Type B pancreatic cell (in vitro differentiated cells): ENCODE measurements around the gene CDK5R2. TPM values are rescaled to one million over a fixed set of nuclear protein-coding genes. Genes with fewer than 3 reads are reported as not detected.
A peak's percentile ranks its signal among the peaks of the same experiment; 100 is the strongest.

Source experiments
- DNase-seq: peaks from one replicate; pipeline ENCODE4 v3.0.0; 2021; ENCODE audit warnings: mixed read lengths; ENCODE audit not compliant: unreplicated experiment; ENCODE audit errors: extremely low spot score
- H3K27ac Mint-ChIP-seq: 2 replicates; pipeline ENCODE4 v1.8.0; 2021; ENCODE audit warnings: mild to moderate bottlenecking, mixed read lengths
- H3K27me3 Mint-ChIP-seq: 2 replicates; pipeline ENCODE4 v1.8.0; 2021; ENCODE audit warnings: mixed read lengths
- H3K36me3 Mint-ChIP-seq: 2 replicates; pipeline ENCODE4 v1.8.0; 2021; ENCODE audit warnings: mixed read lengths
- H3K4me1 Mint-ChIP-seq: one replicate; pipeline ENCODE4 v1.8.0; 2021; ENCODE audit warnings: mixed read lengths; ENCODE audit not compliant: unreplicated experiment
- H3K4me3 Mint-ChIP-seq: 2 replicates; pipeline ENCODE4 v1.8.0; 2021; ENCODE audit warnings: mild to moderate bottlenecking, mixed read lengths
- H3K9me3 Mint-ChIP-seq: 2 replicates; pipeline ENCODE4 v1.8.0; 2021; ENCODE audit warnings: mixed read lengths
- CTCF ChIP-seq: fragments of 200-600 bp; sonication (generic); conservative IDR thresholded peaks from 2 replicates; pipeline ENCODE4 v1.5.0; 2021; ENCODE audit warnings: antibody characterized with exemption, mild to moderate bottlenecking
- total RNA-seq: library from RNA; stranded (reverse); gene quantifications from 2 replicates; pipeline ENCODE4 v1.2.1, GENCODE V29; 2021; ENCODE audit warnings: low replicate concordance

The CDK5R2 gene
- total RNA-seq, 1 donor from 2014 or later = 5.9 TPM

GRCh38 chr2:218959761-218960308 lies 369 bp downstream of the CDK5R2 start:
- Mint-ChIP-seq H3K27ac (no peak overlapping the region), H3K4me1 (peaks cover 18% of the 10 kb centered on the region), H3K9me3 (no peaks in the 10 kb centered on the region), H3K36me3 (no peaks in the 10 kb centered on the region), H3K27me3 (peaks cover 89% of the 10 kb centered on the region), H3K4me3 (no peak overlapping the region)
- TF ChIP-seq CTCF = no peak
- DNase-seq = peak; percentile 67

- Mint-ChIP-seq H3K4me3 (peak overlapping the region; percentile 84), H3K4me1 (peaks cover 18% of the 10 kb centered on the region)
- peak; percentile 62 for DNase-seq
Measured at GRCh38 chr2:218960309-218961165, 1.1 kb downstream of the CDK5R2 start.

GRCh38 chr2:218961229-218961628 lies 1.8 kb downstream of the CDK5R2 start:
- H3K4me3 Mint-ChIP-seq = peak overlapping the region; percentile 84
- no peak for TF ChIP-seq CTCF
- DNase-seq = no peak
- H3K4me1 Mint-ChIP-seq = peaks cover 18% of the 10 kb centered on the region
- H3K9me3 Mint-ChIP-seq = no peaks in the 10 kb centered on the region
- H3K36me3 Mint-ChIP-seq = no peaks in the 10 kb centered on the region
- peak overlapping the region; percentile 75 for H3K27ac Mint-ChIP-seq
- peaks cover 86% of the 10 kb centered on the region for H3K27me3 Mint-ChIP-seq

More at GRCh38 chr2:218960309-218961165, 1.1 kb downstream of the CDK5R2 start:
- Mint-ChIP-seq H3K27me3 (peaks cover 86% of the 10 kb centered on the region), H3K36me3 (no peaks in the 10 kb centered on the region), H3K9me3 (no peaks in the 10 kb centered on the region), H3K27ac (peak overlapping the region; percentile 75)
- TF ChIP-seq CTCF = no peak

- Mint-ChIP-seq H3K27me3 (peaks cover 84% of the 10 kb centered on the region), H3K36me3 (no peaks in the 10 kb centered on the region), H3K27ac (peak overlapping the region; percentile 34), H3K4me1 (peaks cover 18% of the 10 kb centered on the region), H3K9me3 (no peaks in the 10 kb centered on the region), H3K4me3 (peak overlapping the region; percentile 84)
- TF ChIP-seq CTCF = no peak
- DNase-seq = peak; percentile 64
Measured at GRCh38 chr2:218961651-218962570, 2.4 kb downstream of the CDK5R2 start.

GRCh38 chr2:218962859-218963492 lies 3.5 kb downstream of the CDK5R2 start:
- peak; percentile 90 for DNase-seq
- H3K4me3 Mint-ChIP-seq = peak overlapping the region; percentile 83
- peak overlapping the region; percentile 81 for H3K27ac Mint-ChIP-seq
- TF ChIP-seq CTCF = no peak
- H3K36me3 Mint-ChIP-seq = no peaks in the 10 kb centered on the region
- H3K27me3 Mint-ChIP-seq = peaks cover 80% of the 10 kb centered on the region
- H3K4me1 Mint-ChIP-seq = peaks cover 18% of the 10 kb centered on the region
- no peaks in the 10 kb centered on the region for H3K9me3 Mint-ChIP-seq
